PC-9 (cell line): ENCODE results near the gene NYNRIN. TPM values are rescaled to one million over a fixed set of nuclear protein-coding genes. Genes with fewer than 3 reads are reported as not detected.

Experiments used
- BruUV-seq: library from RNA; stranded (reverse); fragments of 400-500 nt; replicated peaks from 2 replicates; lab custom pipeline; 2021; lab: Mats Ljungman, UMichigan
- CTCF ChIA-PET: fragments of 300-600 bp; sonication (Branson Sonifier 250); formaldehyde crosslinking; loops from one replicate; lab custom pipeline; 2022; ENCODE audit warnings: antibody characterized with exemption; lab: Charles Lee
- POLR2A ChIA-PET: fragments of 300-600 bp; sonication (Branson Sonifier 250); formaldehyde crosslinking; loops from one replicate; lab custom pipeline; 2022; ENCODE audit warnings: antibody characterized with exemption; ENCODE audit not compliant: unreplicated experiment; lab: Charles Lee
- DNase-seq, 2 experiments: peaks; one replicate each; pipeline versions ENCODE4 v3.0.0 to v3.0.0-alpha.2; 2015 to 2022; ENCODE audit warnings: mixed read lengths in 1 of 2
- H2AFZ ChIP-seq: fragments of 200-600 bp; sonication (generic); 2 replicates; pipeline ENCODE4 v1.8.1; 2017; ENCODE audit warnings: antibody characterized with exemption
- H3F3A ChIP-seq: fragments of 200-600 bp; sonication (generic); 2 replicates; pipeline ENCODE4 v1.8.1; 2017; ENCODE audit warnings: antibody characterized with exemption, mild to moderate bottlenecking, low read depth; ENCODE audit not compliant: insufficient read depth
- H3K27ac ChIP-seq: fragments of 200-600 bp; sonication (generic); 2 replicates; pipeline ENCODE4 v1.6.1; 2016; ENCODE audit warnings: mixed run types
- H3K27me3 ChIP-seq: fragments of 200-600 bp; sonication (generic); 2 replicates; pipeline ENCODE4 v1.6.1; 2016; ENCODE audit warnings: low read depth, mixed run types; ENCODE audit not compliant: insufficient read depth
- H3K36me3 ChIP-seq: fragments of 200-600 bp; sonication (generic); 2 replicates; pipeline ENCODE4 v1.6.1; 2016; ENCODE audit warnings: low read depth, mixed run types
- H3K4me1 ChIP-seq: fragments of 200-600 bp; sonication (generic); replicated peaks from 2 replicates; pipeline ENCODE4 v1.6.1; 2016; ENCODE audit warnings: mixed run types; ENCODE audit not compliant: insufficient read depth
- H3K4me2 ChIP-seq: fragments of 200-600 bp; sonication (generic); 2 replicates; pipeline ENCODE4 v1.6.1; 2017; ENCODE audit warnings: mixed run types
- H3K4me3 ChIP-seq: fragments of 200-600 bp; sonication (generic); 2 replicates; pipeline ENCODE4 v1.6.1; 2016; ENCODE audit warnings: mixed run types
- H3K79me2 ChIP-seq: fragments of 200-600 bp; sonication (generic); 2 replicates; pipeline ENCODE4 v1.6.1; 2017; ENCODE audit warnings: low read depth, mixed run types
- H3K9me2 ChIP-seq: fragments of 200-600 bp; sonication (generic); 2 replicates; pipeline ENCODE4 v1.8.1; 2017; ENCODE audit warnings: mild to moderate bottlenecking; ENCODE audit not compliant: insufficient read depth
- H3K9me3 ChIP-seq: fragments of 200-600 bp; sonication (generic); 2 replicates; pipeline ENCODE4 v1.8.1; 2016; ENCODE audit warnings: low read depth; ENCODE audit not compliant: insufficient read depth
- H4K20me1 ChIP-seq: fragments of 200-600 bp; sonication (generic); 2 replicates; pipeline ENCODE4 v1.8.1; 2017; ENCODE audit not compliant: insufficient read depth
- EZH2 ChIP-seq: fragments of 200-600 bp; sonication (generic); IDR thresholded peaks from 2 replicates; pipeline ENCODE4 v1.8.0; 2017; ENCODE audit warnings: antibody characterized with exemption, low read depth
- intact Hi-C: fragments of 100-400 bp; cut with micrococcal nuclease; formaldehyde crosslinking; loops from one replicate; pipeline ENCODE4 v1.10.0; 2022; ENCODE audit not compliant: unreplicated experiment
- total RNA-seq: library from RNA; stranded (reverse); gene quantifications from 2 replicates; pipeline ENCODE4 v1.2.3, GENCODE V29; 2021
- TF ChIP-seq, protein P1 (sequence below): fragments of 200-600 bp; sonication (generic); conservative IDR thresholded peaks from 2 replicates; pipeline ENCODE4 v1.6.1; 2017; ENCODE audit warnings: mixed run types, antibody characterized with exemption, mild to moderate bottlenecking, moderate library complexity

The NYNRIN gene
- total RNA-seq, 1 experiment from 2014 or later, result 17.7 TPM

DNA sequence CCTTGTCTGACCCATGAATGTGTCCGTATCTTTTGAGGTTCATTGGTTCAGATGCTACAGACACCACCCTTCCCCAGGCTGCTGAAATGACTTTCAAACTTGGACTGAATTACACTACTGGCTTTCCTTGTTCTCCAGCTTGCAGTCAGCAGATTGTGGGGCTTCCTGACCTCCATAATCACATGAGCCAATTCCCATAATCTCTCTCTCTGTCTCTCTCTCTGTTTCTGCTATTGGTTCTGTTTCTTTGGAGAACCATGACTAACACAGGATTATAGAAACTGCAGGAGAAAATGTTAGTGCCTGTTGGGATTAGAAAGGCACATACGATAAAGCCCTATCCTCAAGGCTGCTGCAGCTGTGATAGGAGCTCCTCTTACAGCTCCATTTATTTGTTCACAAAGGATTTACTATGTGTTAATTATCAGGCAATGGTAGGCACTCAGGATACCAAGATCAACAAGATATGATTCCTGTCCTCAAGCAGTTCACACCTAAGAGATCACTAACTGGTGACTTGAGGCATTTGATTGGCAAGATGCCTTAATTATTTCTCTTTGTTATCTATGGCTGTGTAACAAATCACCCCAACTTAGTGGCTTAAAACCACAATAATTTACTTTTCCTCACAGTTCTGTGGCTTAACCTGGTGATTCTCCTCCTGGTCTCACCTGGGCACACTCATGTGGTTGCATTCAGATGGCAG is 10.2 kb upstream of the NYNRIN start:
- no TSS peak for BruUV-seq
- POLR2A ChIA-PET, result no interaction called here
- intact Hi-C loops, result no loop called here
- Histone ChIP-seq H4K20me1 (no peaks in the 10 kb centered on the region), H2AFZ (no peak overlapping the region), H3K4me2 (no peak overlapping the region), H3K4me1 (peaks cover 24% of the 10 kb centered on the region), H3K27ac (no peak overlapping the region), H3K36me3 (no peaks in the 10 kb centered on the region), H3F3A (peaks cover 17% of the 10 kb centered on the region), H3K9me2 (no peaks in the 10 kb centered on the region), H3K27me3 (no peaks in the 10 kb centered on the region), H3K9me3 (no peaks in the 10 kb centered on the region), H3K4me3 (no peak overlapping the region), H3K79me2 (0 out of 2 replicates have a peak, but pooled peaks cover 3% of the 10 kb centered on the region)
- TF ChIP-seq EZH2, result no peak
- TF ChIP-seq, protein P1, sequence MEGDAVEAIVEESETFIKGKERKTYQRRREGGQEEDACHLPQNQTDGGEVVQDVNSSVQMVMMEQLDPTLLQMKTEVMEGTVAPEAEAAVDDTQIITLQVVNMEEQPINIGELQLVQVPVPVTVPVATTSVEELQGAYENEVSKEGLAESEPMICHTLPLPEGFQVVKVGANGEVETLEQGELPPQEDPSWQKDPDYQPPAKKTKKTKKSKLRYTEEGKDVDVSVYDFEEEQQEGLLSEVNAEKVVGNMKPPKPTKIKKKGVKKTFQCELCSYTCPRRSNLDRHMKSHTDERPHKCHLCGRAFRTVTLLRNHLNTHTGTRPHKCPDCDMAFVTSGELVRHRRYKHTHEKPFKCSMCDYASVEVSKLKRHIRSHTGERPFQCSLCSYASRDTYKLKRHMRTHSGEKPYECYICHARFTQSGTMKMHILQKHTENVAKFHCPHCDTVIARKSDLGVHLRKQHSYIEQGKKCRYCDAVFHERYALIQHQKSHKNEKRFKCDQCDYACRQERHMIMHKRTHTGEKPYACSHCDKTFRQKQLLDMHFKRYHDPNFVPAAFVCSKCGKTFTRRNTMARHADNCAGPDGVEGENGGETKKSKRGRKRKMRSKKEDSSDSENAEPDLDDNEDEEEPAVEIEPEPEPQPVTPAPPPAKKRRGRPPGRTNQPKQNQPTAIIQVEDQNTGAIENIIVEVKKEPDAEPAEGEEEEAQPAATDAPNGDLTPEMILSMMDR, result no peak
- CTCF ChIA-PET, result interaction anchor here (0.6 to 1.2 kb wide), 2 partner anchors 22 to 58 kb away, joined by 3 to 14 read pairs; no protein-coding TSS in a partner anchor
- no peak for DNase-seq

- POLR2A ChIA-PET, result no interaction called here
- no TSS peak for BruUV-seq
Measured at GRCh38 chr14:24389226-24389848, 9.5 kb upstream of the NYNRIN start.

More at GRCh38 chr14:24389226-24389848, 9.5 kb upstream of the NYNRIN start:
- Histone ChIP-seq H3K4me1 (peaks cover 31% of the 10 kb centered on the region), H3K4me3 (no peak overlapping the region), H3K27me3 (no peaks in the 10 kb centered on the region), H3K4me2 (no peak overlapping the region), H2AFZ (no peak overlapping the region), H3K9me3 (no peaks in the 10 kb centered on the region), H3F3A (peaks cover 17% of the 10 kb centered on the region), H3K36me3 (no peaks in the 10 kb centered on the region), H3K9me2 (no peaks in the 10 kb centered on the region), H4K20me1 (no peaks in the 10 kb centered on the region), H3K27ac (no peak overlapping the region), H3K79me2 (0 out of 2 replicates have a peak, but pooled peaks cover 3% of the 10 kb centered on the region)
- CTCF ChIA-PET, result interaction anchor here (0.7 kb wide), 1 partner anchor 23 kb away, joined by 3 read pairs; no protein-coding TSS in a partner anchor
- intact Hi-C loops, result no loop called here
- TF ChIP-seq EZH2, result no peak
- TF ChIP-seq, protein P1, result no peak
- no peak for DNase-seq
